Hepatocyte (in vitro differentiated cells): Measurements from ENCODE around the gene KLHL5. TPM values are rescaled to one million over a fixed set of nuclear protein-coding genes. Genes with fewer than 3 reads are reported as not detected.

Experiments
- DNase-seq: peaks from one replicate; pipeline ENCODE4 v3.0.0-alpha.2; 2016; ENCODE audit warnings: low spot score
- H2AFZ ChIP-seq: fragments of 200-600 bp; sonication (generic); 2 replicates; pipeline ENCODE4 v1.6.0; 2016; ENCODE audit warnings: antibody characterized with exemption, mild to moderate bottlenecking
- H3K27ac ChIP-seq: fragments of 200-600 bp; sonication (generic); 2 replicates; pipeline ENCODE4 v1.5.1; 2016; ENCODE audit warnings: mild to moderate bottlenecking
- H3K27me3 ChIP-seq: fragments of 200-600 bp; sonication (generic); 2 replicates; pipeline ENCODE4 v1.6.1; 2016
- H3K36me3 ChIP-seq: fragments of 200-600 bp; sonication (generic); replicated peaks from 2 replicates; pipeline ENCODE4 v1.5.1; 2016; ENCODE audit warnings: low read depth; ENCODE audit not compliant: insufficient read depth
- H3K4me1 ChIP-seq: fragments of 200-600 bp; sonication (generic); 2 replicates; pipeline ENCODE4 v1.5.1; 2016; ENCODE audit warnings: mild to moderate bottlenecking, moderate library complexity; ENCODE audit not compliant: insufficient read depth
- H3K4me2 ChIP-seq: fragments of 200-600 bp; sonication (generic); 2 replicates; pipeline ENCODE4 v1.6.0; 2016
- H3K4me3 ChIP-seq: fragments of 200-600 bp; sonication (generic); 2 replicates; pipeline ENCODE4 v1.5.1; 2016; ENCODE audit warnings: mild to moderate bottlenecking
- H3K79me2 ChIP-seq: fragments of 200-600 bp; sonication (generic); 2 replicates; pipeline ENCODE4 v1.6.0; 2017; ENCODE audit warnings: mild to moderate bottlenecking
- H3K9me2 ChIP-seq: fragments of 200-600 bp; sonication (generic); replicated peaks from 2 replicates; pipeline ENCODE4 v1.6.0; 2017; ENCODE audit warnings: mild to moderate bottlenecking; ENCODE audit not compliant: insufficient read depth
- H3K9me3 ChIP-seq: fragments of 200-600 bp; sonication (generic); 2 replicates; pipeline ENCODE4 v1.5.1; 2016; ENCODE audit warnings: low read depth, mild to moderate bottlenecking
- H4K20me1 ChIP-seq: fragments of 200-600 bp; sonication (generic); 2 replicates; pipeline ENCODE4 v1.6.0; 2016; ENCODE audit warnings: mild to moderate bottlenecking; ENCODE audit not compliant: insufficient read depth, poor library complexity, severe bottlenecking
- EZH2 ChIP-seq: fragments of 200-600 bp; sonication (generic); IDR thresholded peaks from 2 replicates; pipeline ENCODE4 v1.6.1; 2016; ENCODE audit warnings: antibody characterized with exemption, mild to moderate bottlenecking, borderline replicate concordance
- EZH2phosphoT487 ChIP-seq: fragments of 200-600 bp; sonication (generic); IDR thresholded peaks from one replicate; pipeline ENCODE4 v1.6.1; 2018; ENCODE audit warnings: antibody characterized with exemption, mild to moderate bottlenecking, low read depth, moderate library complexity; ENCODE audit not compliant: unreplicated experiment, severe bottlenecking
- WGBS: methylation state at CpG from one replicate; pipeline ENCODE4 v1.1.6; 2016; ENCODE audit warnings: low lambda C conversion rate; ENCODE audit errors: missing lambda C conversion rate; 5-methylcytosine and 5-hydroxymethylcytosine counted together
- polyA plus RNA-seq: library from polyadenylated mRNA; unstranded; fragments of >200 nt; fragmentation: Nextera tagmentation; extraction: Ambion mirVana; gene quantifications from 2 replicates; pipeline ENCODE4 v1.2.1, GENCODE V29; 2016
- total RNA-seq: library from RNA; depleted of rRNA; stranded (reverse); fragments of >200 nt; gene quantifications from 2 replicates; pipeline ENCODE4 v1.2.3, GENCODE V29; 2014
- TF ChIP-seq, protein P1 (sequence below): fragments of 200-600 bp; sonication (generic); IDR thresholded peaks from 2 replicates; pipeline ENCODE4 v1.5.1; 2016; ENCODE audit warnings: antibody characterized with exemption, mild to moderate bottlenecking; ENCODE audit not compliant: poor library complexity

Gene KLHL5
- total and polyA plus RNA-seq, 2 experiments from 2014 or later, result 30.2 to 58.3 TPM

DNA sequence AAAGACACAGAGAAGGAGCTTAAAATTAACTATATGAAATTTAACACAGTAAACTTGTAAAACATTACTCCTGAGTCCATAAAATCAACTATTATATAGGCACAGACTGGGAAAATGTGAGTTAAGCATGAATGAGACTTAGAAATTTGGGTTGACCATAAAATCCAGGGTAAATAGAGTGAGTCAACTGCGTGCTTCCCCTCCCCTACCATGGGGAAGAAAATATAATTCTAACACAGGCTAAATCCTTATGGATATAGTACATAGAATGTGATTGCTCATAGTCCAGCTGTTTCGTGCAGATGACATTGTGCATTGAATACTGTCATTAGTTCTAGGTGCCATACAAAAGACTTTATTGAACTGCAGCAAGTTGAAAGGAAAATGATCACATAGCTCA lies 42.2 kb downstream of the KLHL5 start:
- H3K79me2 ChIP-seq, result no peaks in the 10 kb centered on the region
- DNase-seq, result no peak
- WGBS, result 81% methylated on average over 2 of the region's 2 CpGs
- TF ChIP-seq EZH2 (no peak), EZH2phosphoT487 (no peak)
- TF ChIP-seq, protein P1, sequence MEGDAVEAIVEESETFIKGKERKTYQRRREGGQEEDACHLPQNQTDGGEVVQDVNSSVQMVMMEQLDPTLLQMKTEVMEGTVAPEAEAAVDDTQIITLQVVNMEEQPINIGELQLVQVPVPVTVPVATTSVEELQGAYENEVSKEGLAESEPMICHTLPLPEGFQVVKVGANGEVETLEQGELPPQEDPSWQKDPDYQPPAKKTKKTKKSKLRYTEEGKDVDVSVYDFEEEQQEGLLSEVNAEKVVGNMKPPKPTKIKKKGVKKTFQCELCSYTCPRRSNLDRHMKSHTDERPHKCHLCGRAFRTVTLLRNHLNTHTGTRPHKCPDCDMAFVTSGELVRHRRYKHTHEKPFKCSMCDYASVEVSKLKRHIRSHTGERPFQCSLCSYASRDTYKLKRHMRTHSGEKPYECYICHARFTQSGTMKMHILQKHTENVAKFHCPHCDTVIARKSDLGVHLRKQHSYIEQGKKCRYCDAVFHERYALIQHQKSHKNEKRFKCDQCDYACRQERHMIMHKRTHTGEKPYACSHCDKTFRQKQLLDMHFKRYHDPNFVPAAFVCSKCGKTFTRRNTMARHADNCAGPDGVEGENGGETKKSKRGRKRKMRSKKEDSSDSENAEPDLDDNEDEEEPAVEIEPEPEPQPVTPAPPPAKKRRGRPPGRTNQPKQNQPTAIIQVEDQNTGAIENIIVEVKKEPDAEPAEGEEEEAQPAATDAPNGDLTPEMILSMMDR, result no peak
- no peaks in the 10 kb centered on the region for H3K9me2 ChIP-seq
- no peak overlapping the region for H3K27ac ChIP-seq
- H3K9me3 ChIP-seq, result no peaks in the 10 kb centered on the region
- H2AFZ ChIP-seq, result no peak overlapping the region
- no peaks in the 10 kb centered on the region for H4K20me1 ChIP-seq
- H3K27me3 ChIP-seq, result no peaks in the 10 kb centered on the region
- H3K4me2 ChIP-seq, result no peak overlapping the region
- H3K4me1 ChIP-seq, result no peaks in the 10 kb centered on the region
- no peaks in the 10 kb centered on the region for H3K36me3 ChIP-seq
- H3K4me3 ChIP-seq, result no peak overlapping the region

DNA sequence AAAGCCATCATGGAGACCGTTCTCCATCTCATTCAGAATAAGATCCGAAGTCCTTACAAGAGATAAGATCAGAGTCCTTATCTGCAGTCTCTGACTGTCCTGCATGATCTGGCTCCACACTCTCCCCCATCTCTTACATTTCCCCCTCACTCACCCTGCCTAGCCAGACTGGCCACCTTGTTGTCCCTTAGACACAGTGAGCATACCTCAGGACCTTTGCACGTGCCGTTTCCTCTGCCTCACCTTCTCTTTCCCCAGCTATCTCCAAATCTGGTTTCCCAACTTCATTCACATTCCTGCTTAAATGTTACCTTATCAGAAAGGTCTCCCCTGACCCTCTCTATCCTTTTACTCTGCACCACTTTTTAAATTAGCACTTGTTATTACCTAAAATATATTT lies 44.0 kb downstream of the KLHL5 start:
- Histone ChIP-seq H4K20me1 (no peaks in the 10 kb centered on the region), H3K4me3 (no peak overlapping the region), H2AFZ (no peak overlapping the region), H3K27me3 (no peaks in the 10 kb centered on the region), H3K9me3 (no peaks in the 10 kb centered on the region), H3K27ac (no peak overlapping the region), H3K4me2 (no peak overlapping the region), H3K9me2 (no peaks in the 10 kb centered on the region), H3K4me1 (no peaks in the 10 kb centered on the region), H3K79me2 (no peaks in the 10 kb centered on the region), H3K36me3 (no peaks in the 10 kb centered on the region)
- TF ChIP-seq, protein P1, result no peak
- no peak for TF ChIP-seq EZH2
- no peak for TF ChIP-seq EZH2phosphoT487
- 97% methylated on average over 4 of the region's 4 CpGs for WGBS
- DNase-seq, result no peak

DNA sequence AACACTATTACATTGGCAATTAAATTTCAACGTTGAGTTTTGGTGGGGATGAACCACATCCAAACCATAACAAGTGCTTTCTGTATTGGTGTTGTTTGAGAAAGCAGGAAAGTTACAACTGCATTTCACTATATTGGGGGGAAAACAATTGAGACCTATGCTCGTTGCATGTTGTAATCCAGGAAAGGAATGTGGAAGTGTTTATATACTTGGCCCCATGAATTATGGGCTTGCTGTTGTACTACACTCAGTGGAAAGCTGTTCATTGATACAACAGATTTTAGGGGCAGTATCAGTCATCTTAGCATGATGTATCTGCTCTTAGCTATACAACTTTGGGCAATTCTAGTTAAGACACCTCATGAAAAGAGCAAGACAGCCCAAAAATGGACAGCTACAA lies 52.4 kb downstream of the KLHL5 start:
- H3K27me3 ChIP-seq, result no peaks in the 10 kb centered on the region
- no peak for DNase-seq
- 80% methylated on average over 2 of the region's 2 CpGs for WGBS
- H3K4me1 ChIP-seq, result no peaks in the 10 kb centered on the region
- no peak overlapping the region for H3K4me2 ChIP-seq
- H2AFZ ChIP-seq, result no peak overlapping the region
- H3K9me3 ChIP-seq, result no peaks in the 10 kb centered on the region
- TF ChIP-seq, protein P1, result no peak
- TF ChIP-seq EZH2, result no peak
- no peak for TF ChIP-seq EZH2phosphoT487
- H3K9me2 ChIP-seq, result no peaks in the 10 kb centered on the region
- H3K27ac ChIP-seq, result no peak overlapping the region
- no peaks in the 10 kb centered on the region for H3K36me3 ChIP-seq
- H4K20me1 ChIP-seq, result no peaks in the 10 kb centered on the region
- no peak overlapping the region for H3K4me3 ChIP-seq
- no peaks in the 10 kb centered on the region for H3K79me2 ChIP-seq

DNA sequence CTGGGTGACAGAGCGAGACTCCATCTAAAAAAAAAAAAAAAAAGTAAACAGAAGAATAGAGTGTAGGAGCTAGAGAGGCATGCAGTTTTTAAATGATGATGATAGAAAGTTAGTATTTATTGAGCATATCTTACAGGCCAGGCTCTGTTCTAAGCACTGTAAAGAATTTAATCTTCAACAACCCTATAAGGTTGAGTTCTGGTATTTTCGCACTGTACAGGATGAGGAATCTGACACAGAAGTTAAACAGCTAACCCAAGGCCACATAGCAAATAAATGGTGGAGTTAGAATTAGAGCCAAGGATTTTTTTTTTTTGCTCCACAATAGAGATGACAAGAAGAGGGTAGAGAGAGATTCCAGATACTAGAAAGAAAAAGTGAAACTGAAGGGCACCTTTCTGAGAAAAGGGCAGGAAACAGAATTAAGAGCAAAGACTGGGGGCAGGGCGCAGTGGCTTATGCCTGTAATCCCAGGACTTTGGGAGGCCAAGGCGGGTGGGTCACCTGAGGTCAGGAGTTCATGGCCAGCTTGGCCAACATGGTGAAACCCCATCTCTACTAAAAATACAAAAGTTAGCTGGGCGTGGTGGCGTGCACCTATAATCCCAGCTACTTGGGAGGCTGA lies 56.1 kb downstream of the KLHL5 start:
- TF ChIP-seq EZH2phosphoT487 (no peak), EZH2 (no peak)
- TF ChIP-seq, protein P1, result no peak
- no peak overlapping the region for H3K4me3 ChIP-seq
- H3K79me2 ChIP-seq, result no peaks in the 10 kb centered on the region
- no peaks in the 10 kb centered on the region for H4K20me1 ChIP-seq
- H3K36me3 ChIP-seq, result no peaks in the 10 kb centered on the region
- no peak overlapping the region for H2AFZ ChIP-seq
- H3K4me2 ChIP-seq, result no peak overlapping the region
- 97% methylated on average over 6 of the region's 6 CpGs for WGBS
- DNase-seq, result no peak
- no peaks in the 10 kb centered on the region for H3K9me2 ChIP-seq
- no peaks in the 10 kb centered on the region for H3K4me1 ChIP-seq
- H3K27ac ChIP-seq, result no peak overlapping the region
- H3K9me3 ChIP-seq, result no peaks in the 10 kb centered on the region
- no peaks in the 10 kb centered on the region for H3K27me3 ChIP-seq
